ENCODE measurements around the gene CHD3.

DNA sequence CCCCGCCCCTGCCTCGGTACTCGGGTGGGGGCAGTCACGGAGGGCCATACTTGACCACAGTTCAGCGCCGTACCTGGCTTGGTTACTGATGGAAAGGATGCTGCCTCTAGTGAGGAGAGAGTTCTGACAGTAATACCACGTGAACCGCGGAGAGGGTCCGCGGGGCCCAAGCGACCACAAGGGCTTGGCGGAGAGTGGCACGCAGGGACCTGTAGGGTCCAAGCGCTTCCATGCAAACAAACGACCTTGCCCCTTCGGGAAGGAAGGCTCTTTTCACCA is 45.4 kb upstream of the CHD3 start:
- TF ChIP-seq CTCF (IDR thresholded peaks at IDR 0.05; ENCODE audit: borderline replicate concordance, extremely low read depth, low read length, poor library complexity, severe bottlenecking): no peak
- no peak for TF ChIP-seq EZH2 (IDR thresholded peaks at IDR 0.05; ENCODE audit: borderline replicate concordance, low read depth, low read length, severe bottlenecking)

All from DND-41 (cell line).